GM13976 (cell line): Measurements from ENCODE around the gene ZNF543.
"Not testable (repeated sequence)": the region's sequence is repeated elsewhere in the genome, so short reads cannot be mapped to it uniquely, and the experiment has no call there.

Experiments used
- DNase-seq: peaks from one replicate; pipeline ENCODE4 v3.0.0; 2012; ENCODE audit warnings: low spot score
- CTCF ChIP-seq: IDR thresholded peaks from 2 replicates; pipeline ENCODE4 v1.5.1; 2012; ENCODE audit warnings: borderline replicate concordance, mild to moderate bottlenecking; ENCODE audit not compliant: insufficient read depth; ENCODE audit errors: extremely low read depth, missing control alignments, control extremely low read depth
- in situ Hi-C: fragments of 300-500 bp; cut with MboI; formaldehyde crosslinking; loops from one replicate; pipeline ENCODE4 v1.12.0; 2022; ENCODE audit warnings: low sequenced_read_pairs, mixed read lengths, inconsistent platforms; ENCODE audit not compliant: unreplicated experiment

The ZNF543 gene

DNA sequence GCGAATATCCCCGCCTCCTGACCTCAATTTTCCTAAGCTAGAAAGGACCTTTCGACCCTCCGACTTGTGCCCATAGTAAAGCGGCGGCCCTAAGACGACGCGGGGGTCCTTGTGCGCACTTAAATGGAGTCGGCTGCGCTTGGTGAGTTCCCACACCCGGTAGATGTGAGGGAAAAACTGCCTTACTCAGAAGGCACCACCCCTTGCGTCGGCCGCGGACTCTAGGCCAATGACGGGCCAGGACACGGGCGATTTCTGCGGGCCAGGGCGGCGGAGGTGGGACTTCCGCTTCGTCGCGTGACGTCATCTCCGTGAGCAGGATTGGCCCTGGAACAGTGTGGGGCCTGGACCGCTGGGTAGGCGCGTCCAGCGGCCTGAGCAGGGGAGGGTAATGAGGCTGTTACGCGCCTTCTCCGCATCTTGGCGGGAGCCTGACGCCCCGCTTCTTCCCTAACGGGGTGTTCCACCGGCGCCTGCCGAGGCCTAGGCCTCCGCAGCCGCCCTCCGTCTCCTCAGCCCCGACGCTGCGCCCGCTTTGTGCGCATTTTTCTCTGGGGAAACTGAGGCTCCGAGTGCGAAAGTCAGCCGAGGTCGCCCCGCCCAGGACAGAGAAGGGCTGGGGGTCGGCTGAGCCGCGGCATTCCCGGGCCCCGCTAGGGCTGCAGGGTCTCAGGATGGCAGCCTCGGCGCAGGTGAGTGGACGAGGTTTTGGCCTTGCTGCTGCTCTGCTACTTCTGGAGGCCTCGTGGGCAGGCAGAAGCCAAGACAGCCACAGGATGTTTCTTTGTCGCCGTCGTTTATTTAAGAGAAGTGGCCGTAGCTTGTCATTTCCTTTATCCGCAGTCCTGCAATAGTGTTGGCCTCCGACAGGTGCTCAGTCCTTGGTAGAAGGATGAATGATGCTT is at the start of gene ZNF543:
ZNF543 (plus strand) TSS at position 293 of the 905 bp plus-strand sequence; CDS start at position 675, 382 bp downstream.
- peak; percentile 99 for DNase-seq
- in situ Hi-C loops = no loop called here
- no peak for TF ChIP-seq CTCF

DNA sequence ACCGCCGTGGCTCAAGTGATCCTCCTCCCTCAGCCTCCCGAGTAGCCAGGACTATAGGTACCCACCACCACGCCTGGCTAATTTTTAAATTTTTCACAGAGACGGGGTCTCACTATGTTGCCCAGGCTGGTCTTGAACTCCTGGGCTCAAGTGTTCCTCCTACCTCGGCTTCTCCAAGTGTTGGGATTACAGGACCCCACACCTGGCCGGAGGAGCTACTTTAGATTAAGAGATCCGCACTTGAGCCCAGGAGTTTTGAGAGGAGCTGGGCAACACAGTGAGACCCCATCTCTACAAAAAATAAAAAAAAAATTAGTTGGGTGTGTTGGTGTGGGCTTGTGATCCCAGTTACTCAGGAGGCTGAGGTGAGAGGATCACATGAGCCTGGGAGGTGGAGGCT is 49.0 kb upstream of the ZNF543 start:
- in situ Hi-C loops = no loop called here
- no peak for DNase-seq
- TF ChIP-seq CTCF = no peak

DNA sequence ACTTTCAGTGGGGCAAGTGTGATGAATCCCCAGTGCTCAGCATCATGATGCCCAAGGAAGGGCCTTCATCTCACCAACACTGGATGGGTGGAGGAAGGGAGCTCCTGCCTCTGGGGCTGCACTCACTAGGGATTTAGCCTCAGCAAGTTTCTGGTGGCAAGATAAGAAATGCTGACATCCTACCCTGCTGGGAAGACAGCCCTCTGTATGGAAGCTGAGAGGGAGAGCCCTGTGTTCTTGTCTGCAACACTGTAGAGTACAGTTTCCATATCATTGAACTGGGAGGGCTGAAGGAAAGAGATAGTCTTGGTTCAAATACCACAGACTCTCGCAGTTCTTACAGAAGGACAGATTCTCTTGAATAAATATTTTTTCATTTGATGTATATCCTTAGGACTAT is 47.3 kb upstream of the ZNF543 start:
- in situ Hi-C loops = no loop called here

DNA sequence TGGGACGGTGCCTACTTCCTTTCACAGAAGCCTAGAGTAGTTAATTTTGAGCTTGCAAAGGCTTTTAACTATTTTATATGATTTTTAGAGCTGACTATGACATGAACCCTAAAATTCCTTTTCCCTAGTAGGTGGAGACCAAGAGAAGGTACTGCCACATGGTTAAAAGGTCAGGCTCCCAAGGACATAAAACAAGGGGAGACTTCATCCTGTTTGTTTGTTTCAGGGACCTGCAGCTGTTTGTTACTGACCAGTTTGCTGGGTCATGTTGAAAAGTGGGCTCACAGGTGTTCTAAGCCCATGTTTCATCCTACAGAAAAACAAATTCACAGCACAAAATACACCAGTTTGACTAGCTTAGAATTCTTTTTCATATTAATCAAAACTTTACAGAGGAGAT is 43.8 kb upstream of the ZNF543 start:
- no peak for TF ChIP-seq CTCF
- no peak for DNase-seq
- in situ Hi-C loops = no loop called here

More for the DNA sequence above, 47.3 kb upstream of the ZNF543 start:
- DNase-seq = no peak
- TF ChIP-seq CTCF = no peak

GRCh38 chr19:57278481-57278880 is 41.8 kb upstream of the ZNF543 start:
- DNase-seq, in situ Hi-C loops: not testable (repeated sequence)

DNA sequence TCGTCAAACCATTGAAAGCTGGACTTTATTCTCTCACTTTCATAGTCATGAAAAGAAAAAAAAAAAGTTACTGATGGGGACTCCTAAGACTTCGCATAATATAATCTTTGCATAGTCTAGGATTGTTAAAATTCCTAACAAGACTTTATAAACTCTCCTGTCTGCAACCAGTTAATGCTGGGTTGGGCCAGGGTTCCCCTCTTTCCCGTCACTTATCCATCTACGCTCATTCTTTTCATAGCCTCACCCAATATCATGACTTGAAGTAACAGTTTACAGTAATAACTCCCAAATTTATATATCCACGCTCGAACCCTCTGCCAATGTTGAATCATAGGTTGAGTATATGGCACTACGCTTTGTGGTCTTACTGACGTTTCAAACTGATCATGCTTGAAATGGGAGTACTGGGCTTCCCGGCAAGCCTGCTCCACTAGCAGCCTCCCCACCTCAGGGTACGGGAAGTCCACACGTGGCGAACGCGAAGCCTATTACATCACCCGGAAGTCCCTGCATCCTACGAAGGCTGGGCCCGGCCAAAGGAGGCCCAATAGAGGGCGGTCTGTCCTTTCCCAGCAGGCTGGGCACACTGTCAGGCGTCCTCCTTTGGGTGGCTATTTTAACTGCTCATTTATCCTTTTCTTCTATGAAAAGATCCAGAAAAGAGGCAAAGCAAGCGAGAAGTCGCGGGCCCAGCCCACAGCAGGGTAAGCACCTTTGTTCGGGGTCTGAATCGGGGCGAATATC is 40.7 kb upstream of the ZNF543 start:
- DNase-seq = peak; percentile 86
- in situ Hi-C loops = no loop called here
- peak; percentile 68 for TF ChIP-seq CTCF

- peak; percentile 95 for DNase-seq
- in situ Hi-C loops = no loop called here
- TF ChIP-seq CTCF = no peak
Measured at GRCh38 chr19:57280165-57280961, 39.9 kb upstream of the ZNF543 start, which contains the start of gene ZNF460. ZNF460 (plus strand) TSS chr19:57280485; CDS start chr19:57280807, 322 bp downstream.
